ENCODE data around the gene ZNF180.

DNA sequence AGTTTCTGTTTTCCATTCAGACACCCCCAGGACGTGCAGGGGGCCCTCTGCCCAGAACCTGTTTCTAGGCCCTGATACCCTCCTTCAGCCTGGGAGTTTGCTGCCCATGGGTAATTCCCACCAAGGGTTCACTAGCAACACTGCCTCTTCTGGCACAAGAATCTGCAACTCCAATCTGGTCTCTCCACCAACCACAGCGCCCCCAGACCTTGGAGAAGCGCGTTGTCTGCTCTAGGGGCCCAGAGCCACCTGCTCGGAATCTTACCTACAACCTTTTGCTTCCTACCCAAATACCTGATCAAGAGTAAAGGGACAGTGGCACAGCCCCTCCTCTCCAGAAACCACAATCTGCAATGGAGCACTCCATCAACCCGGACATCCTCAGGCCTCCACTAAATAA, 763 bp downstream of the ZNF180 start:
- TF ChIP-seq EZH2 (IDR thresholded peaks at IDR 0.05; ENCODE audit: borderline replicate concordance, insufficient read depth, low read depth, low read length, poor library complexity, severe bottlenecking), result no peak
- TF ChIP-seq, protein P1, sequence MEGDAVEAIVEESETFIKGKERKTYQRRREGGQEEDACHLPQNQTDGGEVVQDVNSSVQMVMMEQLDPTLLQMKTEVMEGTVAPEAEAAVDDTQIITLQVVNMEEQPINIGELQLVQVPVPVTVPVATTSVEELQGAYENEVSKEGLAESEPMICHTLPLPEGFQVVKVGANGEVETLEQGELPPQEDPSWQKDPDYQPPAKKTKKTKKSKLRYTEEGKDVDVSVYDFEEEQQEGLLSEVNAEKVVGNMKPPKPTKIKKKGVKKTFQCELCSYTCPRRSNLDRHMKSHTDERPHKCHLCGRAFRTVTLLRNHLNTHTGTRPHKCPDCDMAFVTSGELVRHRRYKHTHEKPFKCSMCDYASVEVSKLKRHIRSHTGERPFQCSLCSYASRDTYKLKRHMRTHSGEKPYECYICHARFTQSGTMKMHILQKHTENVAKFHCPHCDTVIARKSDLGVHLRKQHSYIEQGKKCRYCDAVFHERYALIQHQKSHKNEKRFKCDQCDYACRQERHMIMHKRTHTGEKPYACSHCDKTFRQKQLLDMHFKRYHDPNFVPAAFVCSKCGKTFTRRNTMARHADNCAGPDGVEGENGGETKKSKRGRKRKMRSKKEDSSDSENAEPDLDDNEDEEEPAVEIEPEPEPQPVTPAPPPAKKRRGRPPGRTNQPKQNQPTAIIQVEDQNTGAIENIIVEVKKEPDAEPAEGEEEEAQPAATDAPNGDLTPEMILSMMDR (IDR thresholded peaks at IDR 0.05), result no peak

Measured in B cell (primary cell).